Gastroesophageal sphincter (tissue), 3 donors: Measurements from ENCODE around the gene AFTPH.

Source experiments
- POLR2A ChIP-seq, 2 donors: fragments of 450-650 bp; IDR thresholded peaks; one replicate each; pipeline ENCODE4 v1.6.1; 2017; ENCODE audit warnings: antibody characterized with exemption in 2 of 2, mild to moderate bottlenecking in 2 of 2, moderate library complexity in 1 of 2
- TF ChIP-seq, protein P1 (sequence below), 4 experiments: fragments of 200-600 bp in 2 of 4; fragments of 450-650 bp in 2 of 4; sonication (generic) in 1 of 4; IDR thresholded peaks; one replicate each; pipeline ENCODE4 v1.5.1; 2017 to 2019; ENCODE audit warnings: antibody characterized with exemption in 4 of 4, mild to moderate bottlenecking in 2 of 4, moderate library complexity in 2 of 4

DNA sequence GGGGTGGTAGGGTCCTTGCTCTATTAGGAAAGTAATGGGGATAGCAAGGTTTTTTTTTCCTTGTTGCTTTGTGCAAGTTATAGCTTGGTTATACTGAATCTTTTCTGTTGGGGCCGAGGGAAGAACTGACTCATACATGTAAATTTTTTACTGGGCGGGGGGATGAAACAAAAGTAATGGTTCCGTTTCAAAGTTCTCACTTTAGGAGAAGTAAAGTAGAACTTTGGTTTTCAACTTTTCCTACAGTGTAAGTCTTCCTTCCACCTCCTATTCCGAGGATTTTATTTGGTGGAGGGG, 1.1 kb downstream of the AFTPH start:
- TF ChIP-seq, protein P1, sequence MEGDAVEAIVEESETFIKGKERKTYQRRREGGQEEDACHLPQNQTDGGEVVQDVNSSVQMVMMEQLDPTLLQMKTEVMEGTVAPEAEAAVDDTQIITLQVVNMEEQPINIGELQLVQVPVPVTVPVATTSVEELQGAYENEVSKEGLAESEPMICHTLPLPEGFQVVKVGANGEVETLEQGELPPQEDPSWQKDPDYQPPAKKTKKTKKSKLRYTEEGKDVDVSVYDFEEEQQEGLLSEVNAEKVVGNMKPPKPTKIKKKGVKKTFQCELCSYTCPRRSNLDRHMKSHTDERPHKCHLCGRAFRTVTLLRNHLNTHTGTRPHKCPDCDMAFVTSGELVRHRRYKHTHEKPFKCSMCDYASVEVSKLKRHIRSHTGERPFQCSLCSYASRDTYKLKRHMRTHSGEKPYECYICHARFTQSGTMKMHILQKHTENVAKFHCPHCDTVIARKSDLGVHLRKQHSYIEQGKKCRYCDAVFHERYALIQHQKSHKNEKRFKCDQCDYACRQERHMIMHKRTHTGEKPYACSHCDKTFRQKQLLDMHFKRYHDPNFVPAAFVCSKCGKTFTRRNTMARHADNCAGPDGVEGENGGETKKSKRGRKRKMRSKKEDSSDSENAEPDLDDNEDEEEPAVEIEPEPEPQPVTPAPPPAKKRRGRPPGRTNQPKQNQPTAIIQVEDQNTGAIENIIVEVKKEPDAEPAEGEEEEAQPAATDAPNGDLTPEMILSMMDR (IDR thresholded peaks at IDR 0.05), result no peak
- TF ChIP-seq POLR2A (IDR thresholded peaks at IDR 0.05), result no peak
